NCI-H446 treated with DMSO at 0.1 percent for 48 hours (cell line): ENCODE data around the gene LONP1.
"Not testable (repeated sequence)": the region's sequence is repeated elsewhere in the genome, so short reads cannot be mapped to it uniquely, and the experiment has no call there.

Experiments used
- DNase-seq: peaks from one replicate; lab custom pipeline; 2025; lab: John Stamatoyannopoulos, UW

The LONP1 gene

DNA sequence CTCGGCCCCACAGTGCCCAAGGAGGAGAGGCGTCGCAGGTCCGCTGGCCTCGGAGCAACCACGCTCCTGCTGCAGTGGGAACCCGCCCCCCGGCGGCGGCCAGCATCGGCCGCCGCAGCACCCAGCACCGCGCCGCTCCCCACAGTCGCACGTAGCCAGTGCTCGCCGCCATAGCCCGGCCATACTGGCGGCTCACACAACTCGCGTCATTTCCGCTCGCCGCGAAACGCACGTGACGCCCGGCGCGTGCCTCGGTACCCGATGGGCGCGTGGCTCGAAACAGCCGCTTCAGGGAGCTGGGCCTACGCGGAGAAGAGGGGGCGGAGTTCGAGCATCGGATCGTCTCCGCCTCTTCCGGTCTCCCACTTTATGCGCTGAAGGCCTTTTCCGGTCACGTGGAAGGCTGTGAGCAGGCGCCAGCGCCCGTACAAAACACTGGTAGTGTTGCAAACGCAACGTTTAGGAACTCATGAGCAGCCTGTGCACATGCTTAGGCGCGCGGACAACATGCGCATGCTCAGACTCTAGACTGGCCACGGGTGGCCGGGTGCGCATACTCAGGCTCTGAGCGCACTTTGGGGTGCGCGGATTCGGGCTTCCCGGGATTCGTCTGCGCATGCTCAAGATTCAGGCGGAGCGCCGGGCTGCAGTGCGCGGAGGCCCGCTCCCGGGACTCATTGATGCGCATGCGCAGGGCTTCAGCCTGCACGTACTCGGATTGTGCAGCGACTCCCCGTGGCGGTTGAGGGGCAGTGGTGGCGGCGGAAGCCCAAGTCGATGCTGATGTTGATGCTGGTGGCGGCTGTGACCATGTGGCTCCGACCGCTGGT is at the start of gene LONP1, which contains the start of gene CATSPERD:
Gene LONP1, minus strand, starts transcription at position 186 of the 830 bp plus-strand sequence. Its CDS starts 14 bp downstream, at position 172.
Gene CATSPERD, plus strand, starts transcription at position 677 of the 830 bp plus-strand sequence. Its CDS starts 101 bp downstream, at position 778.
- DNase-seq, result peak; percentile 98

DNA sequence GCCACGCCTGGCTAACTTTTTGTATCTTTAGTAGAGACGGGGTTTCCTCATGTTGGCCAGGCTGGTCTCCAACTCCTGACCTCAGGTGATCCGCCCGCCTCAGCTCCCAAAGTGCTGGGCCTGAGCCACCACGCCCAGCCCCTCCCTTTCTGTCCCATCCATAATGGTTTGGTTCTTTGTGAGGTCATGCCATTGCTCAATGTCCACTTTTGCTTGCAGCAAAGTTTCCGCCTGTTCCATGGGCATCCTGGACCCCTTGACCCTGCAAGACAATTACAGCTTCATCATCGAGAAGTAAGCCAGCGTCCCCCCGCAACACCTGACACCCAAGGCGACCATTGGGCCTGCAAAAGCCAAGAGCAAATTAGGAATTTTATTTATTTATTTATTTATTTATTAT is 48.0 kb upstream of the LONP1 start:
- no peak for DNase-seq

GRCh38 chr19:5765220-5765619 is 45.3 kb upstream of the LONP1 start:
- DNase-seq, result no peak

DNA sequence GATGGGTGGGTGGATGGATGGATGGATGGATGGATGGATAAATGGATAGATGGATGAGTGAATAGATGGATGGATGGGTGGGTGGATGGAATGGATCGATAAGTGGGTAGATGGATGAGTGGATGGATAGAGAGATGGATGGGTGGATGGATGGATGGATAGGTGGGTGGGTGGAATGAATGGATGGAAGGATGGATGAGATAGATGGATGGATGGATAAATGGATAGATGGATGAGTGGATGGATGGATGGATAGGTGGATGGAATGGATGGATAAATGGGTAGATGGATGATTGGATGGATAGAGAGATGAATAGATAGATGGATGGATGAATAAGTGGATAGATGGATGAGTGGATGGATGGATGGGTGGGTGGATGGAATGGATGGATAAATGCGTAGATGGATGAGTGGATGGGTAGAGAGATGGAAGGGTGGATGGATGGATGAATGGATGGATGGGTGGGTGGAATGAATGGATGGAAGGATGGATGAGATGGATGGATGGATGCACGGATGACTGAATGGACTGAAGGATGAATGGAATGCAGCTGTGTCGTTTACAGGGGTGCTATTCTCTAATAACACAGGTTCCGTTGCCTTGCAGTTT is 42.8 kb upstream of the LONP1 start:
- DNase-seq, result no peak

- no peak for DNase-seq
Observed at GRCh38 chr19:5753743-5754142, 33.8 kb upstream of the LONP1 start.

GRCh38 chr19:5751709-5752108 is 31.8 kb upstream of the LONP1 start:
- no peak for DNase-seq

DNA sequence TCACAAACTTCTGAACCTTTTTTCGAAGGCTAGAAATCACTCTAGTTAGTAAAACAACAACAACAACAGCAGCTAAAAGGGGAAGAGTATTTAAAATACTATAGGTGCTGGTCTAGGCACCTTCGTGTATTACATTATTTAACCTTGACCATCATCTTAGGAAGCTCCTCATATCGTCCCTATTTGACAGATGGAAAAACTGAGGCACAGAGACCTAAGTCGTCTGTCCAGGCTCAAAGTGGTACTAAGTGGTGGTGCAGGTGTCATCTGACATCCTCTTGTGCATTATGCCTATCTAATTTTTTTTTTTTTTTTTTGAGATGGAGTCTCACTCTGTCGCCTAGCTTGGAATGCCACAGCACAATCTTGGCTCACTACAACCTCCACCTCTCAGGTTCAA is 29.6 kb upstream of the LONP1 start:
- no peak for DNase-seq

DNA sequence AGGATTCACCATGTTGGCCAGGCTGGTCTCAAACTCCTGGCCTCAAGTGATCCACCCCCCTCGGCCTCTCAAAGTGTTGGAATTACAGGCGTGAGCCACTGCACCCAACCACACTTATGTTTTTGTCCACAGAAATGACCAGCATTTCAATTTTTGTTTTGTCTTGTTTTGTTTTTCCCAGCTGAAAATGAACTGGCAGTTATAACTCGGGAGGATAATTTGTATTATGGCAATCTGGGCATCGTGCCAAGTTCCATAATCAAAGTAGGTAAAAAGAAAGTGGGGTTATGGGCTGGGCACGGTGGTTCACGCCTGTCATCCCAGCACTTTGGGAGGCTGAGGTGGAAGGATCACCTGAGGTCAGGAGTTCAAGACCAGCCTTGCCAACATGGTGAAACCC is 29.0 kb upstream of the LONP1 start:
- DNase-seq, result not testable (repeated sequence)

- not testable (repeated sequence) for DNase-seq
Observed at GRCh38 chr19:5744999-5745398, 25.1 kb upstream of the LONP1 start.

DNA sequence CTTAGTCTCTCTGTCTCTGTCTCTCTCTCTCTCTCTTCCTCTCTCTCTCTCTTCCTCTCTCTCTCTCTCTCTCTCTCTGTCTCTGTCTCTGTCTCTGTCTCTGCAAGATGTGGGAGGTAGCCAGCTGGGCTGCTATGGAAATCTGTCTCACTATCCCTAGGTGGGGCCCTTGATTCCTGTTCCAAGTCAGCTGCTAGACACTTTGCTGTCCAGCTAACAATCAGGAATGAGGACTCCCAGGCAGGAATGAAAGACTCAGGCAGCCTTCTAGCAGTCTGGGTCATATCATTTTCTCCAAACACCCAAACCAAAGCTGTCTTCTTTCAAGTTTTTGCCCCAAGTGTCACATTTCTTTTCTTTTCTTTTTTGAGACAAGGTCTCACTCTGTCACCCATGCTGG is 23.7 kb upstream of the LONP1 start:
- no peak for DNase-seq

DNA sequence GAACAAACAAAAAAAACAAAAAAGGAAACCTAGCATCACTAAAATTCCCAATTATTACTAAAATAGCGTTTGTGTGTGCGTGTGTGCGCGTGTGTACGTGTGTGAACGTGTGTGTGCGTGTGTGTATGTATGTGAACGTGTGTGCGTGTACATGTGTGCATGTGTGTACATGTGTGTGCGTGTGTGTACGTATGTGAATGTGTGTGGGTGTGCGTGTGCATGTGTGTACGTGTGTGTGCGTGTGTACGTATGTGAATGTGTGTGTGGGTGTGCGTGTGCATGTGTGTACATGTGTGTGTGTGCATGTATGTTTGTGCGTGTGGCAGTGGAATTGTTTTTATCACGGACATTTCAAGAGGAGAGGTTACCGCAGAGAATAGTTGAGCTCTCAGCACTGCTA is 22.1 kb upstream of the LONP1 start:
- DNase-seq, result no peak

DNA sequence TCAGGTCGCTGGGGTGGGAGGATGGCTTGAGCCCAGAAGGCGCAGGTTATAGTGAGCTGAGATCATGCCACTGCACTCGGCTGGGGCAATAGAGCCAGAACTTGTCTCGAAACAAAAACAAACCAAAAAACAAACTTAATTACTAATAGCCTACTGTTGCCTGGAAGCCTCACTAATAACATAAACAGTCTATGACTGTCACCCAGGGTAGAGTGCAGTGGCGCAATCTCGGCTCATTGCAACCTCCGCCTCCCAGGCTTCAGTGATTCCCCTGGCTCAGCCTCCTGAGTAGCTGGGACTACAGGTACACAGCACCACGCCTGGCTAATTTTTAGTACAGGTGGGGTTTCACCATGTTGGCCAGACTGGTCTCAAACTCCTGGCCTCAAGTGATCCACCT is 18.5 kb upstream of the LONP1 start:
- no peak for DNase-seq

DNA sequence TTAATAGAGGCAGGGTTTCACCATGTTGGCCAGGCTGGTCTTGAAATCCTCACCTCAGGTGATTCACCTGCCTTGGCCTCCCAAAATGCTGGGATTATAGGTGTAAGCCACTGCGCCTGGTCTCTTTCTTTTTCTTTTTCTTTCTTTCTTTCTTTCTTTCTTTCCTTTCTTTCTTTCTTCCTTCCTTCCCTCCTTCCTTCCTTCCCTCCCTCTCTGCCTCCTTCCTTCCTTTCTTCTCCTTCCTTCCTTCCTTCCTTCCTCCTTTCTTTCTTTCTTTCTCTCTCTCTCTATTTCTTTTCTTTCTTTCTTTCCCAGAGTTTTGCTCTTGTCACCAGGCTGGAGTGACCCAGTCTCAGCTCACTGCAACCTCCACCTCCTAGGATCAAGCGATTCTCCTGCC is 13.2 kb upstream of the LONP1 start:
- not testable (repeated sequence) for DNase-seq

DNA sequence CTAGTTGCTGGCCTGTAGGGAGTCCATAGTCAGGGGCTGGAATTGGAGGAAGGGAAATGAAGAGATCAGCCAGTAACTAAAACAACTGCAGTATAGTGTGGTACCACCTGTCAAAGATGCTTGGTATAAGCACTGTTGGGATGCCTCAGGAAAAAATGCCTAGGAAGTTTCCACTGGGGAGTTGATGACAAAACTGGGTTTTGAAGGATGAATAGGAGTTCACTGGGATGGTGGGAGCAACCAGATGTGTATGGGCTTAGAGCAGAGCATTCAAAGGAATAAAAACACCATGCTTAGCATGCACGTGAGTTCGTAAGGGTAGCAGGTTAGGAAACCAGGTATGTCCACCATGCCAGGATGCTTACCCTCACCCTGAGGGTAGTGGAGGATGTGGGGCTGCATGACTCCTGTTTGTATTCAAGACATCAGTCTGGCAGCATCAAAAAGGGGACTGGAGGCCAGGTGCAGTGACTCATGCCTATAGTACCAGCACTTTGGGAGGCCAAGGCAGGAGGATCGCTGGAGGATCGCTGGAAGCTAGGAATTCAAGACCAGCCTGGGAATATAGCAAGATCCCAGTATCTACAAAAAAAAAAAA is 7.6 kb upstream of the LONP1 start:
- no peak for DNase-seq

DNA sequence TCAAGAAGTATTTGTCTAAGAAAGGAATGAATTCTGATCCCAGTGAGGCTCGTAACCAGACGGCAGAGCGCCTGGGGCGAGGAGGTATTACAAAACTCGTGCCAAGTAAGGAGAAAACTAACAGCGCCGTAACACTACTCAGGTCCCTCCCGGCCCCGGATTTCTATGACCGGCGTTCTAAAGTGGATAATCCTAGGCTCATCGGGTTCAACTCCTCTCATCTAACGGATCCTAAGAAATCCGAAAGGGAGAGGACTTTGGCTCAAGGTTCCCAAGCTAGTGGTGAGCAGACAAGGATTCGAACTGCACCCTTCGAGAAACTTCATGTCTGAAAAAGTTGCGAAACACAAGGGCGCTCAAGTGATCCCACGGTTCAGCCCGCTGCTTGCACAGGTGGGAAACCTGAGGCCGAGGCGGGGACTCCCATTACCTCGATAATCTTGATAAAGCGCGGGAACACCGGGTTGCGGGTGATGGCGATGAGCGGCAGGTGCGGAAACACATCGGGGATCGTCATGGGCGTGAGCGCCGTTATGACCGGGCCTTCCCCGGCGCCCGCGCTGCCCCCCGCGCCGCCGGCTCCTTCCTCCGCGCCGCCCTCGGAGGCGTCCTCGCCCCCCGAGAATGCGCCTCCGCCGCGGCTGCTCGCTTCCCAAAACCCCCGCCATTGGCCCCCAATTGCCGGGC is 529 bp downstream of the LONP1 start:
- DNase-seq, result no peak

DNA sequence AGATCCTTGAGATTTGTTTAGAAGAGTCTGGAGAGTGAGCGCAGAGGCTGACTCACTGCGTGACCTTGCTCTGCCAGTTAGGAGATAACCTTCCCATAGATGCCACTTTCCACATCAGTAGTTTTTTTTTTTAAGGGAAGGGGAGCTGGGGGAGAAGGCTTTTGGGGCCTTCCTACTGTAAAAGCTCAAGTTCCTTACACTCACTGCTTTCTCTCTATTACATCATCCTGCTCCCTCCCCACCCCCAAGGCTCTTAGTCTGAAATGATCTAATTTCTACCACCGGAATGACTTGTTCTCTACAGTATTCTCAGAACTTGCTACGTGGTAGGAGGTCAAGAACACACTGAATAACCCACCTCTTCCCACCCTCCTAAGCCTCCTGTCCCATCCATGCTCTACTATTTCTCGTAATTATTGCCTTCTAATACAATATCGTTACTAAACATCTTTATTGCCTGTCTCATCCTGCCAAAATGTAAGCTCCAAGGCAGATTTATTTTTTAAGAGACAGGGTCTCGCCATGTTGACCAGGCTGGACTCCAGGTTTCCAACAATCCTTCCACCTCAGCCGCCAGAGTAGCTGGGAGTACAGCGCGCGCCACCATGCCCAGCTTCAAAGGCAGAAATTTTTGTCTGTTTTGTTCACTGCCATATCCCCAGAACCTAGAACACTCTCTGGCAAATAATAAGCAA is 1.2 kb downstream of the LONP1 start:
- DNase-seq, result no peak

DNA sequence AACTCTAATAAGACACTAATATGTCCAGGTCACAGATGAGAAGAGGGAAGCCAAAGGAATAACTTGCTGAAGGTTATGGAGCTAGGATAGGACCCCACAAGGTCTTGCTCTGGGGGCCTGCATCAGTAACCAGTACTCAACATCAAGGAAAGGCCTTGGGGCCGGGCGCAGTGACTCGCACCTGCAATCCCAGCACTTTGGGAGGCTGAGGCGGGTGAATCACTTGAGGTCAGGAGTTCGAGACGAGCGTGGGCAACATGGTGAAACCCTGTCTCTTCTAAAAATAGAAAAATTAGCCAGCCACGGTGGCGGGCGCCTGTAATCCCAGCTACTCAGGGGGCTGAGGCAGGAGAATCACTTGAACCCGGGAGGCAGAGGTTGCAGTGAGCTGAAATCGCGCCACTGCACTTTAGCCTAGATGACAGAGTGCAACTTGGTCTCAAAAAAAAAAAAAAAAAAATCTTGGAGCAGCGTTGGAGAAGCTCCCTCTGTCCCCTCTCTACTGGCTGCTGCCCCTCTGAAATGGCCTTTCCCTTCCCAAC is 1.8 kb downstream of the LONP1 start:
- no peak for DNase-seq

DNA sequence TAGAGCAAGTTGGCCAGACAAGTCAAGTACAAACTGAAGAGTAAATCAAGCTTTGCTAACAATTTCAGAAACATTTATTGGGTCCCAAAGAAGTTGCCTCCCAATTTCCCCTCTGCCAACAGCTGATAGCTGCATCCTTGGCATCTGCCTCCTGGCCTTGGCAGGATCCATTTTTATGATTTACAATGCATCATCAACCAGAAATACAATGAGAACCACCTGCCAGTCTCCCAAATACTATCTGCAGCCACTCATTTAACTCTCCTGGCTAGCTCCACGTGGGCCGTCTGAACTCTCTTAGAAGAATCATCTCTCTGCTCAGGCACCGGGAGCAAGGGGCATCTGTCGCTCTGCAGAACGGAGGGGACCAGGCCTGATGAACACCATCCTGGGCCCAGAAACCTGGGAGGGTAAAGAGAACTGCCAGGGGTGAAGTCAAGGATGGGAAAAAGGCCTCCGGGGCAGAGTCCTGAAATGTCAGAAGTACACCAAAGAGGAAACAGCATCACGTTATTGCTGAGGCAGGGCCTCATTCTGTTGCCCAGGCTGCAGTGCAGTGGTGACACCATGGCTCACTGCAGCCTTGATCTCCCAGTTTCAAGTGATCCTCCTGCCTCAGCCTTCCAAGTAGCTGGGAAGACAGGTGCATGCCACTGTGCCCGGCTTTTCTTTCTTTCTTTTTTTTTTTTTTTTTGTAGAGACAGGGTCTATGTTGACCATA is 2.6 kb downstream of the LONP1 start:
- DNase-seq, result no peak

GRCh38 chr19:5714816-5715215 is 5.1 kb downstream of the LONP1 start:
- DNase-seq, result no peak

- no peak for DNase-seq
Observed at GRCh38 chr19:5713228-5713627, 6.7 kb downstream of the LONP1 start.

DNA sequence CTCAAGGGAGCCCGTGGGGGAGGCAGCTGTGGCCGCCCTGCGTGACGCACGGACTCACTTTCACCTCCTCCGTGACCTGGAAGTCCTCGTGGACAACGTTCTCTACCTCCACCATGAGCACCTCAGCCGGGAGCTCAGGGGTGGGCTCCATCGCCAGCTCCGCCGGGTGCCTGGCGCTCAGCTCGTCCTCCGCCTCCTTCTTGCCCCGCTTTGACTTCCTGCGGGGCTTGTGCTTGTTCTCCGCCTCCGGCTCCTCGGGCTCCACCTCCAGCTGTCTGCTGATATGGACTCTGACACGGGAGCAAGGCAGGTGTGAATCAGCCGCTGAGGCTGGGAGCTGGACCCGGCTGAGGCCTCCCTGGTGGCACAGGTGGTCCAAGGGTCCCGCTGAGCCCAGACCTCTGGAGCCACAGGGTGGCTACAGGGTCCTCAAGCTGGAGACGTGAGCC is 8.2 kb downstream of the LONP1 start:
- DNase-seq, result no peak
